HL-60/S4 treated with phorbol 12-myristate 13-acetate at 8.2 ng/mL for 4 days and 3 days (cell line): Measurements from ENCODE around the gene FUCA2.
"Not testable (repeated sequence)": the region's sequence is repeated elsewhere in the genome, so short reads cannot be mapped to it uniquely, and the experiment has no call there.

Source experiments
- in situ Hi-C: fragments of 300-500 bp; cut with MboI; formaldehyde crosslinking; loops from 2 replicates; pipeline ENCODE4 v1.15.0; 2022; ENCODE audit warnings: low sequenced_read_pairs

Gene FUCA2

GRCh38 chr6:143449082-143449713 lies 62.3 kb downstream of the FUCA2 start:
- in situ Hi-C loops: no loop called here

DNA sequence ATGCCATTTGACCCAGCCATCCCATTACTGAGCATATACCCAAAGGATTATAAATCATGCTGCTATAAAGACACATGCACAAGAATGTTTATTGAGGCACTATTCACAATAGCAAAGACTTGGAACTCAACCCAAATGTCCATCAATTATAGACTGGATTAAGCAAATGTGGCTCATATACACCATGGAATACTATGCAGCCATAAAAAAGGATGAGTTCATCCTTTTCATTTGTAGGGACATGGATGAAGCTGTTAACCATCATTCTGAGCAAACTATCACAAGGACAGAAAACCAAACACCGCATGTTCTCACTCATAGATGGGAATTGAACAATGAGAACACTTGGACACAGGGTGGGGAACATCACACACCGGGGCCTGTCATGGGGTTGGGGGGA lies 63.7 kb downstream of the FUCA2 start:
- in situ Hi-C loops: not testable (repeated sequence)
